ENCODE results near the gene CHRND.

CHRND gene

GRCh38 chr2:232487385-232488096 lies 38.4 kb upstream of the CHRND start, which contains the start of gene ECEL1:
TSS of gene ECEL1 (minus strand) at chr2:232487834. CDS start at chr2:232486653, 1,181 bp downstream.
- in situ Hi-C loops (cut with MboI; ENCODE audit: low sequenced_read_pairs) = no loop called here

DNA sequence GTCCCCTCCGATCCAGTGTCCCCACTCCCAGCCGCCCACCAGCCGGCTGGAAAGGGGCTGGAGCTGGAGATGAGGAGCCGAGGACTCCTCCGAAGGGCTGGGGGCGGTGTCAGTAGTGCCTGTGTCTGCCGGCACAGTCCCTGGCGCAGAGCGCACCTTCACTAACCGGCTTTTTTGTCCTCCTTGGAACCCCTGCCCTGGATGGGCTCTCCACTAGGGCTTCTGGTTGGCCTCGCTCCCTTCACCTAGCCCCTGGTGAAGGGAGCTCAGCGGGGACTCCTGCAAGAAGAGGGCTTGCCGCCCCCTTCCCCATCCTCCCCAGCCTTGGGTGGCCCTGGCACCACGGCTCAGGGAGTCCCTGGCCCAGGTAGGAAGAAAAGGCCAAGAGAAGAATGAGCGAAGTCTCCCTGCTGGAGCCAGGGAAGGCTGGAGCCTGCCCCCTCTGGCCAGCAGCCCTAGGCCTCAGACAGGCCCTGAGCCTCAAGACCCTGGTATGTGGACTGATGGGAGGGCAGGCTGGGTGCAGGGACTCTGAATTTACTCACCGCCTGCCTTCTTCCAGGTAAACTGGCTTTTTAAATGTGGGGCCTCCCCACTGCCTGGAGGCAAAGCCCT lies 37.8 kb upstream of the CHRND start:
- in situ Hi-C loops (cut with MboI; ENCODE audit: low sequenced_read_pairs) = no loop called here

DNA sequence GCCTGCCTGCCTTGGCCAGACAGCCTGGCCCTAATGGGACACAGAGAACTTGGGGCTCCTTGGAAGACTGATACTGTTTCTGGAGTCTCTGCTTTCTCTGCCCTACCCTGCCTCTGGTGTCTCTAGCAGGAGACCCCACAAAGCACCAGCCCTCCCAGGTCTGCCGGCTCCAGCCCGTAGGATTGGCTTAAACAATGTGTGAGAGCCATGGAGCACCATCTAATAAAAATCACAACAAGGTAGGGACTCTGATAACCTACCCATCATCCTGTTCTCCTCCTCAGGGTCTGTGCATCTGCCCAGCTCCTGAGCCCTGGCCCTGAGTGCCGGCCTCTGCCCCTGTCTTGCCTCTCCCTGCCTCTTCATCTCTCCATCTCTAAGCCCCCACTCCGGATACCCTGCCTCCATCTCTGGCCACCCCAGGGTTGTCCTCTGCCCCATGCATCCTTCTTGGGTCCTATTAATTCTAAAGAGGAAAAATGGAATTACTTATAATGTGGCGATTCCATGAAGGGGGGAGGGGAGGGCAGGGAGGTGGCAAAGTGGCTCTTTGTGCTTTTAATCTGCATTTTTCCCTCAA lies 37.1 kb upstream of the CHRND start:
- in situ Hi-C loops (cut with MboI; ENCODE audit: low sequenced_read_pairs) = no loop called here

DNA sequence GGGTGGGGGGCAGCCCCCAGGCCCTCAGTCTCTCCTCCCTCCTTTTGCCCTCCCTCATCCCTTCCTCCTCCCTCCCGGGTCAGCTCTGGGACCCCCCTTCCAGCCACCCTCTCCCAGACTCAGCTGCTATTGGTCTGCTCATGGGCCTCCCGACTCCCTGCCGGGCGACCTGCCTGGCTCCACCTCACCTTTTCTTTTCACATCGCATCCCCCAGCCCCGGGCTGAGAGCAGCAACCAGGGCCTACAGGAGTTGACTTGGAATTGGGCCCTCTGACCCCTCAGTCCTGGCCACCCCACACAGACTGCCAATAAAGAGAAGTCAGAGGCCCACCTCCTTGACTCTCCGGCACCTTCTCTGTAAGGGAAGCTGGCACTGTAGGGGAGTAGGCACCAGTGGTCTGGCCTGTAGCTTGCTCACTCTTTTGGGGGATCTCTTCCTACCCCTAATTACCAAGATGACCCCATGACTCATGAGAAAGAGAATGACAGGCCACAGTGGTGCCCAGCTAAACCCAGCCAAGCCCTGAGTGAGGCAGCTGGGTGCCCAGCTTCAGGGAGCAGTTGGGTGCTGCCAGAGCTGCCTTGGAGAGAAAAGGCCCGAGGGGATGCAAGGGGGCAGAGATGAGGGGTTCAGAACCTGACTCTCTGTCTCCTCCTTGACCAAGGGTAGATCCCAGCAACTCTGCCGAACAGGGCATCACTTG lies 36.3 kb upstream of the CHRND start:
- in situ Hi-C loops (cut with MboI; ENCODE audit: low sequenced_read_pairs) = no loop called here

DNA sequence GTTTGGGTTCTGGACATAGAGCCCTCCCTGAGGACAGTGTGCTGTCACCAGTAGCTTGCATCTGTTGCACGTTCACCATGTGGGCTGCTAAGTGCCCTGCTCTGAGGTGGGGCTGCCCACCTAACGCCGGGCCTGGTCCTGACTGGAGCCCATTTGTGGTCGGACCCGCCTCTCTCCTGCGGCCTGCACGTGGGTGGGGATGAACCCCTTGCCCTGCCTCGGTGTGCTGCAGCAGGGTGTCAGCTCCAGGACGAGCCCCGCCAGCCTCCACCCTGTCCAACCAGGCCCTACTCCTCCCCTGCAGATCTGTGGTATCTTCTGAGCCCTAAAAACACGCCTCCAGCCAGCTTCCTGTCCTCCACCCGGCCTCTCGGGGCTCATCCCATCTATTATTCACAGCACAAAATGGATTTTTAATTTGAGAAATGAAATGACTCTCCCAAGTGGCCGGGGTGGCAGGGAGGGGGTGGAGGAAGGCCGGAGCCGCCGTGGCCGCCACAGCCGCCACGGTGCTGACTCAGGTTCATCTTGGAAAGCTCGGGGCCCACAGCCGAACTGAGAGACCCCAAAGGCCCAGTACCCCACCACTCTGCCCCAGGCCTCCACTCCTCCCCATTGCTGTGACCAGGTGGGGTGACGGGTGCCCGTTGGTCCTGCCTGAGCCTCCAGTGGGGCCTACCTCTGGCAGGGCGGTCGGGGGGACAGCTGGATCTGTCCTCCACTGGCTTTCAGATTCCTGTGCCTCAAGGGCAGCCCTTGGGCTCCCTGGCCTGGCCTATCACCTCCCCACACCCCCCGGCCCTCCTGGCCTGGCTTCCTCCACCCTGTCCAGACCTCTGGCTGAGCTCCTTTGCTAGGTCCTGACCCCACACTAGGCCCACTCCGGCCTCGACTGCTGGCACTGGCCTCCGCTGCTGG lies 35.5 kb upstream of the CHRND start:
- in situ Hi-C loops (cut with MboI; ENCODE audit: low sequenced_read_pairs) = no loop called here

- in situ Hi-C loops (cut with MboI; ENCODE audit: low sequenced_read_pairs) = no loop called here
Observed at GRCh38 chr2:232491139-232491780, 34.7 kb upstream of the CHRND start.

- in situ Hi-C loops (cut with MboI; ENCODE audit: low sequenced_read_pairs) = no loop called here
Observed at GRCh38 chr2:232492236-232492848, 33.6 kb upstream of the CHRND start.

DNA sequence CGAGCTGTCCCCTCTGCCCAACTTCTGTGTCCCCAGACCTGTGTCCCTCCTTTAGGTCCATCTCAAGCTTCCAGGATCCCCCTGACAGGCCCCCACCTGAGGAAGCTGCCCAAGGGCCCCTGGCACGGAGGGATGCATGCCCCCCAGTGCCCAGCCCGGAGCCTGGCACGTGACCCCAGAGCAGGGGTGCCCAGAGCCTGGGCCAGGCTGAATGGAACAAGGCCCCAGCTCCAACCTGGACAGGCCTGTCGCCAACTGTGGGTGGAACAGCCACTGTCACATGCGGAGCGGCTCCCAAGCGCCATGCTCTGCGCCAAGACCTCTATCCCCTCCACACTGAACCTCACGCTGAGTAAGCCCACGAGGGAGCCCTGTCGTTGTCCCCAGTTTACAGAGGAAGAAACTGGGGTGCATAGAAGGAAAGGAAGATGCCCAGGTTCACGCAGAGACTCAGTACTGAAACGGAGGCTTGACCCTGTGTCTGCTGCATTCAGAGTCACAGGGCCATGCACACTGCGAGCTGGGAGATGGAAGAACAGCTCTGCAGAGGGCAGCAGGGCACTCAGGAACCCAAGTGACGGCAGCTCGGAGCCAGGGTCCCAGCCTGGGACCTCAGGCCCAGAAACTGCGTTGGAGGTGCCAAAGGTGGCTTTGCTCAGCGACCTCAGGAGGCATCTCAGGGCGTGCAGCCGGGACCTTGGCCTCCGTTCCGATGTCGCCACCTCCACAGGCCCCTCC lies 32.8 kb upstream of the CHRND start:
- in situ Hi-C loops (cut with MboI; ENCODE audit: low sequenced_read_pairs) = no loop called here

- in situ Hi-C loops (cut with MboI; ENCODE audit: low sequenced_read_pairs) = no loop called here
Observed at GRCh38 chr2:232493701-232494474, 32.1 kb upstream of the CHRND start.

GRCh38 chr2:232494542-232494941 lies 31.4 kb upstream of the CHRND start:
- in situ Hi-C loops (cut with MboI; ENCODE audit: low sequenced_read_pairs) = no loop called here

- in situ Hi-C loops (cut with MboI; ENCODE audit: low sequenced_read_pairs) = no loop called here
Observed at GRCh38 chr2:232495292-232495691, 30.7 kb upstream of the CHRND start.

DNA sequence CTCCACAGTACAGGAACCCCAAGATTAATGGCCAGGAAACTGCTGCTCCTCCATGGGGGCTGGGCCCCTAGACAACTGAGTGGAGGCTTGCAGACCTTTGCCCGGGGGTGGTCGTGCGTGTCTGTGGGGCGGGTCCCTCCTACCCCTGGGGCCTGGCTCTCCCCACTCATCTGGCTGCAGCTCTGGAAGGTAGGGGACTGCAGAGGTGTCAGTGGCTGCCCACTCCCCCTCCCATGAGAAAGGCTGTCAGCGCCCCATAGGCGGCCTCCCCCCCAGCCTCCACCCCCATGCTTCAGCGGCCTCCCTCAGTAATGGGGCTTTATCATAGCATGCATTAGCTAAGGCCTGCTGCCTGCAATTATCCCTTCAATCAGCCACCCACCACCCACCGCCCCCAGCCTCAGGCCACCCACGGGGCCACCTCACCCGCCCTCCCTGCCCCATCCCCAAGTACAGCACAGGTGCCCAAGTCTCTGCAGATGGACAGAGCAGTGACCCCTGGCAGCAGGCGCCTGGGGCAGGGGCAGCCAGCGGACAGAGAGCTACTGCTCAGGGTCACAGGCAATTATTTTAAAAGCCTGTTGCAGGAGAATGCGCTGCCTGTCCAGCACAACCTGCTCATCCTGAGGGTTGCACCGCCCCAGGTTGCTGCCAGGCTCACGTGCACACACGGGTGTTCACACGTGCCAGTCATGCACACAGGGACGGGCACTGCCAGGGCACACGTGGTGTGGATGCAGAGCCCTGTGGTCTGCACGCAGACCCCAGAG lies 29.3 kb upstream of the CHRND start:
- in situ Hi-C loops (cut with MboI; ENCODE audit: low sequenced_read_pairs) = no loop called here

- in situ Hi-C loops (cut with MboI; ENCODE audit: low sequenced_read_pairs) = no loop called here
Observed at GRCh38 chr2:232497348-232497747, 28.6 kb upstream of the CHRND start.

DNA sequence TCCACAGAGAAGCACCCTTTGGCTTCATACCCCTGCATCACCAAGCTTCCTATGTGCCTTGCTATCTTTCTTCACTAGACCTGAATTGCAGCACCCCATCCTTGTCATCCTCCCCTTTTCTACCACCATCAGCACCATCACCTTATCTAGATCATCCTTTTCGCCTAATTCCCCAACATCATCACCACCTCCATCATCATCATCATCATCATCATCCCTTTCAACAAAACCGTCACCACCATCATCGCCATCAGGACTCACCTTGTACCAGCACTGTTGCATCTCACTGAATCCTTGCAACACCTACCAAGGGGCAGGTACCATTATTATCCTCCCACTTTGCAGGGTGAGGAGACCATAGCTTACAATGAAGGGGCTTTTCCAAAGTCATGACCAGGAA lies 27.5 kb upstream of the CHRND start:
- in situ Hi-C loops (cut with MboI; ENCODE audit: low sequenced_read_pairs) = no loop called here

GRCh38 chr2:232501331-232501771 lies 24.6 kb upstream of the CHRND start:
- in situ Hi-C loops (cut with MboI; ENCODE audit: low sequenced_read_pairs) = no loop called here

DNA sequence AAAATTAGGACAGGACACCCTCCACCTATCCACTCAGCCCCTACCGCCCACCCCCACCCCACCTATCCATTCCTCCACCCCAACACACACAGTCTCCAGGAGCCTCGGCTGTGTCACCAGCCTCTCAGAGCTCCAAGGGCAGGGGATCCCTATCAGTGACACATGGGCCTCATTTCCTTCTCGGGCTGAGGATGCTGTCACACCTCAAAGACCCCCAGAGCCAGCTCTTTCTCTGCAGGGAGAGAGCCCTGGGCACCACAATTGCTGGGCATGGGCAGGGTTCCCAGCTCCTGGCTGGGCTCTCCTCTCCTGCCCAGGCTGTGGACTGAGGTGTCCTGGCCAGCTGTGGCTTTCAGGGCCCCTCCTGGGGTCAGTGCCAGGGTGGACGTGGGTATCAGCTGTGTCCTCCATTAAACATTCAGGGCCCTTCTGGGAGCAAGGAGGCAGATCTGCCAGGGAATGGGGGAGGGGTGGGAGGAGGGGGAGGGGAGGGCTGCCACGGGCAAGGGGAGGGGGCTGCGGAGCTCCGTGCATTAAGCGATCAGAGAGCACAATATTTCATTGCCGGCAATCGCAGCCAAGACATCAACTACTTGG lies 24.1 kb upstream of the CHRND start:
- in situ Hi-C loops (cut with MboI; ENCODE audit: low sequenced_read_pairs) = no loop called here

- in situ Hi-C loops (cut with MboI; ENCODE audit: low sequenced_read_pairs) = no loop called here
Observed at GRCh38 chr2:232502511-232502910, 23.4 kb upstream of the CHRND start.
